GM21423 (cell line): Measurements from ENCODE around the gene FLNA.
"Not testable (repeated sequence)": the region's sequence is repeated elsewhere in the genome, so short reads cannot be mapped to it uniquely, and the experiment has no call there.

Source experiments
- ATAC-seq: cut with Tn5 transposase; IDR thresholded peaks from one replicate; pipeline ENCODE4 v1.9.1; 2021; ENCODE audit warnings: mild to moderate bottlenecking, moderate library complexity; ENCODE audit not compliant: unreplicated experiment

FLNA gene

DNA sequence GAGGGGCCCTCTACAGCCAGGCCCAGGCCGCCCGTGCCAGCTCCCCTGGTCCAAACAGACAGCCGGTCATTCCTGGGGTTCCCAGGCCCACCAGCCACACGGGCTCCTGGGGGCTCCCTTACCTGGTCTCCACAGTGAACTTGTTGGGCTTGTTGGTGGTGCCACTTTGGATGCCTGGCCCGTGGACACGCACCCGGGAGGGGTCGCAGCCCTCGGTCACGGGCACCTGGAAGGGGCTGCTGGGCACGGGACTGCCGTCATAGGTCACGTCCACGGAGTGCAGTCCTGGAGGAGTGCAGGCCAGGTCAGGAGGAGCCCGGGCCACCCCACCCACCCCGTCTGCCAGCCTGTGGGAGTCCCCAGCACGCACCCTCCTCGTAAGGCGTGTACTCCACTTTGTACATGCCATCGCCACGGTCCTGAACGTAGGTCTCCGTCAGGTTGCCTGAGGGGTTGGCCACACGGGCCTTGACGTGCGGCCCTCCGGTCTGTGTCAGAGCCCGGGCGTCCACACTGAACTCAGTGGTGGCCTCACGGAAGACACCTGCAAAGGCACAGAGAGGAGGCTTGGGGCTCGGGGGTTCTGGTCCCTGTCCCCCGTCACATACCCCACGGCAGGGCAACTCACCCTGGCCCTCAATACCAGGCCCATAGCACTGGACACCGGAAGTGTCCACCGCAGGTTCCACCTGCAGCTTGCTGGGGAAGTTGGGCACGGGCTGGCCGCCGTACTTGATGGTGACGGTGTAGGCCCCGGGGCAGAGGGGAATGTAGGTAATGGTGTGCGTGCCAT is 14.9 kb downstream of the FLNA start:
- no peak for ATAC-seq

DNA sequence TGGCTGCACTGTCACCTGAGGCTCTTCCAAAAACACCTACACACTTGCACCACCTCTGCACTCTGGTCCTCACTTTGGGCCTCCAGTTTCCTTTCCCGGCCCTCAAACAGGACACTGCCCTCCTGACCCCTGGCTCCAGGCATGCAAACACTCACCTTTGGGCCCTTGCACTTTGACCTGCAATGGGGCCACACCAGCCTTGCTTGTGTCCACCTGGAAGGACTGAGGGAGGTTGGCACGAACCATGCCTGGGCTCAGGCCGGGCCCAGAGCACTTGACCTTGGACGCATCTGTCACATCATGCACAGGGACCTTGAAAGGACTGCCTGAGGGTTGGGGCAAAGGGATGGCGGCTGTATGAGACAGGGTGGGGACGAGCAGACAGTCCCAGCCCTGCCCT is 15.6 kb downstream of the FLNA start:
- no peak for ATAC-seq

DNA sequence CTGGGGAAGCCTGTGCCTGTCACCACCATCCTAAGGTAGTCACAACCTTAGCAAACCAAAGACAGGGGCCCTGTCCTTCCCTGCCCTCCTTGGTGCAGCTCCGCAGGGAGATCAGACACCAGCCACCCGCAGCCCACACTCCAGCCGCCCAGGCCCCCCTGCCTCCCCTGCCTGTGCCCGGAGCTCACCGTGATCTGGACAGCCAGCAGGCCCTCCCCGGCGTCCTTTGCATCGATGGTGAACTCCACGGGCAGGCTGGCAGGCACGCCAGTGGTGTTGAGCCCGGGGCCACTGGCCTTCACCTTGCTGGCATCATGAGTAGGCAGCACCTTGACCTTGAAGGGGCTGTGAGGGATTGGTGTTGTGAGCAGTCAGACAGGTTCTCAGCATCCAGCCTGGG is 16.4 kb downstream of the FLNA start:
- no peak for ATAC-seq

DNA sequence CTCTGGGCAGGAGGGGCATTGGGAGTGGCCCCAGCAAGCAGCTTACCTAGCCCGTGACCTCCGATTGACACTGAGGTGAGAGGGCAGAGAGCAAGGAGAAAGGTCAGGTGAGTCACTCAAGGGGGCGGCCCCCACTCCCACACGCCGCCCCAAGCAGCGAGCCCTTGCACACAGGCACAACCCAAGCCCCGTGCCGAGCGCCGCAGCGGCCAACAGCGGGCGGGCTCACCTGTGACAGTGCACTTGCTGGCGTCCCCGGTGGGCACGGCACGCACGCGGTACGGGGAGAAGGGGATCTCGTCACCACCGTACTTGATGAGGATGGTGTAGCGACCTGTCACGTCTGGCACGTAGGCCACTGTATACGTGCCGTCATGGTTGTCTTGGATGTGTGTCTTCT is 17.2 kb downstream of the FLNA start:
- ATAC-seq: no peak

- no peak for ATAC-seq
These were observed 17.8 kb downstream of the FLNA start for GRCh38 chrX:154356596-154356995.

GRCh38 chrX:154355776-154356140 is 18.7 kb downstream of the FLNA start:
- ATAC-seq: no peak

DNA sequence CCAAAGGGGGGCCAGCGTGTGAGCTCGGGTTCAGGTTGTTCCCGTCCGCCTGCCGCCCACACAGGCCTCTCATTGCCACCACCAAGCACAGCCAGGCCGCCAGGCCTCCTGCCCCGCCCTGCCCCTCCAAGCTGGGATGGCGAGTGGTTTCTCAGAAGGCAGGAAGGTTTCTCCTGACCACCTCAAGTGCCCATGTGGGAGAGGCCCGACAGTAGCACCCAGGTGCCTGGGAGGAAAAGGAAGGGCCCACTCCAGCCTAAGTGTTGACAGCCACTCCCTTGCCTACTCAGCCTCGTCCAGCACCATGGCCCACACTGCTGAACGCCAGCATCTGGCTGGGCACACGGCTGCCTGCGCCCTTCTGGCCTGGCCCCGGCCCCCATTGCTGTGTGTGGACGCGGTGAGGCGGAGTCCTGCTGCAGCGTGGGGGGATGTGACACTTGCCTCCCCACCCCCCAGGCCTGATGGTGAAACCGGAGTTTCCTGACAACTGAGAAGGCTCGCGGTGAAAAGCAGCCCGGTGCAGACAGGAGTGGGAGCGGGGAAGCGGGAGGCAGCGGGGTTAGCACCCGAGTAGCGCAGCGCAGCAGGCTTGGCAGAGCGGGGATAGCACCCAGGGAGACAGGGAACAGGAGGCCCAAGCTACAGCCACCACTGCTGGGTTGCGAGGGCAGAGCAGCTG is 19.2 kb downstream of the FLNA start:
- ATAC-seq: no peak

- ATAC-seq: no peak
These were observed 19.9 kb downstream of the FLNA start for GRCh38 chrX:154354516-154354915.

DNA sequence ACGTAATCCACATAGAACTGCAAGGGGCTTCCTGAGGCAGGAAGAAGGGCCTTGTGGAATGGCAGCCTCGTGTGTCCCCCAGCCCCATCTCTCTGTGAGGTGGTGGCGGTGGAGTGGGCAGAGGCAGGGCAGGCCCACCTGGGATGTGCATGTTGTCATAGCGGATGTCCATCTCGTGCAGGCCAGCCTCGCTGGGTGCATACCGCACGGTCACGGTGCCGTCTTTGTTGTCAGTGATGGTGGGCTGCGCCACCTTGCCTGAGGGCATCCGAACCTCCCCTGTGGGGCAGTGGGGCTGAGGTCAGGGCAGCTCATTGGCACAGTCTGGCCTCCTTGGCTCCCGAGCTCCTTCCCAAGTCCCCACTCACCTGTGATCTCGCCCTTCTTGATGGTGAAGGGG is 20.4 kb downstream of the FLNA start:
- no peak for ATAC-seq

- ATAC-seq: no peak
These were observed 21.1 kb downstream of the FLNA start for GRCh38 chrX:154353172-154353843.

GRCh38 chrX:154352466-154352865 is 22.0 kb downstream of the FLNA start:
- ATAC-seq: no peak

DNA sequence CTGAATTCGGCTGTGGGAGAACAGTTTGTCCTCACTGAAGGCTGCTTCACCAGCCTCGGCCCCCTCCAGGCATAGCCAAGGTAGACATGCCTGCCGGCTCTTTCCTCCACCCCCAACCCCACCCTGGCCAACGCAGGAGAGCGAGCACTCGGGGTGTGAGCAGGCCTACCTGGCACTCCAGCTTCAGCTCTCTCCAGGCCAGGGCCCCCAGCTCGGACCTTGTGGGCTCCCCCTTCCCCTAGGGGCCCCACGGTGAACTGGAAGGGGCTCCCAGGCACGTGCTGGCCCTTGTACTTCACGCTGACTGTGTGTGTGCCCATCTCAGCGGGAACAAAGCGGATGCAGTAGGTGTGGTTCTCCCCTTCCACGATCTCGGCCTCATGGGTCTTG is 22.4 kb downstream of the FLNA start:
- ATAC-seq: no peak

GRCh38 chrX:154351183-154352011 is 23.0 kb downstream of the FLNA start:
- no peak for ATAC-seq

- ATAC-seq: no peak
These were observed 23.8 kb downstream of the FLNA start for GRCh38 chrX:154350429-154351182.

DNA sequence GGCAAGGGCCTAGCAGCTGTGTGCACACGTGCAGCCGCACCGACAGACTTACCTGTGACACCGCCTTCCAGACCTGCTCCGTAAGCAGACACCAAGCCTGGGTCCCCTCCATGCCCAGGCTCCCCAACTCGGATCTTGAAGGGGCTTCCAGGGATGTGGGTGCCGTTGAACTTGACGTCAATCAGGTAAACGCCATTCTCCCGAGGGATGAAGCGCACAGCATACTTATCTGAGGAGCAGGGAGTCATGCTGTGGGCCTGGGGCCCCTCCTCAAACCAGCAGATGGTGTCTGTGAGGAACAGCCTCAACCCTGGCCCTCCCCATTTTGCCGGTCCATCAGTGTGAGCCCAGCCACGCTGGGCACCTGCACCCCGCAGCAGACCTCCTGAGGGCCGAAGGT is 24.5 kb downstream of the FLNA start:
- ATAC-seq: no peak

DNA sequence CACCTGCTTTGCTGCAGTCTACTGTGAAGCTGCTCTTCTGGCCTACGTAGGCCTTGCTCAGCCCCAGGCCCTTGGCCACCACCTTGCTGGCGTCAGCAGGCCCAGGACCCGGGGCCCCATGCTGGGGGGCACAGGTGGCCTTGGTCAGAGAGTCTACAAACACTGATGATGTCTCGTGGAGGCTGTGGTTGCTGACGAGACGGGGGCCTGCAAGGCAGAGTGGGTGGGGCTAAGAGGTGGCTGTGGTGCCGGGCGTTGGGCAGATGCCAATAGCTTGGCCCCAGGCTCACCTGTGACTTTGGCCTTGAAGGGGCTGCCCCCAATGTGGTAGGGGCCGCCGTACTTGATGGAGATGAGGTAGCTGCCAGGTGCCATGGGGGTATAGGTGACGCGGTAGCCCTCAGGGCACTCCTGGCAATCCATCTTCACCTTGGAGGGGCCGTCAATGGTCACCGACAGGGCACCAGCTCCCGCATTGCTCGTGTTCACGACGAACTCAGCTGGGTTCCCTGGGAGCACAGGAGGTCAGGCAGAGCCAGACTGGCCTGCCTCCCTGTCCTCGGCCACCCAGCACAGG is 25.0 kb downstream of the FLNA start:
- ATAC-seq: no peak

DNA sequence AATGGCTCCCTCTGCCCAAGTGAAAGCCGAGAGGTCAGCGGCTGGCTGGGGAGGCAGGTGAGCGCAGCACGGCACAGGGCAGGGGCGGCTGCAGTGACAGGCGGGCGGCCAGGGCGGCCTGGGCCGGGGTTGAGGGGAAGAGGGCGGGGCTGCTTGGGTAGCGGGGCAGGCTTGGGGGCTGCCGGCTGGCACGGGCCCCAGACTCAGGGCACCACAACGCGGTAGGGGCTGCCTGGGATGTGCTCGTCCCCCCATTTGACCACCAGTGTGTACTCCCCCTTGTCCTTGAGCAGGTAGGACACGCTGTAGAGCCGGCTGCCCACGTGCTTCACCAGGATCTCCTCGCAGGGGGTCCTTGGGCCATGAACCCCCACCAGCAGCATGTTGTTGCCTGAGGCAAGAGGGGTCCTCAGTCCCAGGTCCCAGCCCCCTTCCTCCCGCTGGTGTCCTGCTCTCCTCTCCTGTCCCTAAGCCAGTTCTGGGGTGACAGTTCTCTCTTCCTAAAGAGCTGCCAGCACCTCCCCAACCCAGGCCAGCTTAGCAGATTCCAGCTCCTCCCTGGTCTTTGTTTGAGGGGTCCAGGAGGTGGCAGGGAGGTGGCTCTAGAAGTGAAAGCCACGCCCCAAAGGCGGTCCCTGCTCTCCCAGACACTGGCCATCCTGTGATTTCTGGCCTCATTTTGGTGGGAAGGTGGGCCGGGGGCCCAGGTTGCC is 25.6 kb downstream of the FLNA start:
- no peak for ATAC-seq

DNA sequence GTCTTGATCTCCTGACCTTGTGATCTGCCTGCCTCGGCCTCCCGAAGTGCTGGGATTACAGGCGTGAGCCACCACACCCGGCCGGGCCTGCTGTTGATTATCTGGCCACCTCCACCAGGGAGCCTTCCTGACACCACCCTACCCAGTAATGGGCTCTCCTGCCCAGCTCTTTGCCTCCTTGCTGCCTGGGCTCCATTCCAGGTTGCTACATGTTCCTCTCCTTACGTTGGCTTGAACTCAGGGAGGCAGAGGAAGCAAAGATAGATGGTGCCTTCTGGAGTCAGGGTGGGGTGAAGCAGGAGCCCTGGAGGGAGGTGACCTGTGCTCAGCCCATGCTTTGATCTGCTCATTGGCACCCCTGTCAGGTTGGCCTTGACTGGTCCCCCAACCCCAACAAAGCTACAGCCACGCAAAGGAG is 26.3 kb downstream of the FLNA start:
- ATAC-seq: no peak

DNA sequence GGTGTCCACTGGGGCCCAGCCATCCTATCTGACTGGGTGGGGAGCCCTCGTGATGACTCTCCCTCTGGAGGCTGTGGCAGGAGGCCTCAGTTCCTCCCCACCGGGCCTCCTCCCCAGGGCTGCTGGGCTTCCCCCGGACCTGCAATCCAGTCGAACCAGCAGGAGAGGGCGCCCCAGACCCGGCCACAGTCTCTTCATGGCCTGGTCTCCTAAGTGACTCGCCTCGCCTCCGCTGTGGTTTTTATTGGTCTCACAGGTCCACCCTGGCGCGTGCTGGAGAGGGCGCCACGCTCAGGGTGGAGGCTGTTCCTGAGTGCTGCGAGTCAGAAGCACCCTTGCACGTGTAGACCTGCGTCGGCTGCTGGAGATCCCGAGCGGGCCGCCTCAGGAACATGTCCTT is 30.8 kb downstream of the FLNA start:
- ATAC-seq: not testable (repeated sequence)
